Hepatocyte (in vitro differentiated cells): ENCODE results near the gene PYGO2. TPM values are rescaled to one million over a fixed set of nuclear protein-coding genes. Genes with fewer than 3 reads are reported as not detected.

ENCODE experiments used
- DNase-seq: peaks from one replicate; pipeline ENCODE4 v3.0.0-alpha.2; 2016; ENCODE audit warnings: low spot score
- H2AFZ ChIP-seq: fragments of 200-600 bp; sonication (generic); 2 replicates; pipeline ENCODE4 v1.6.0; 2016; ENCODE audit warnings: antibody characterized with exemption, mild to moderate bottlenecking
- H3K27ac ChIP-seq: fragments of 200-600 bp; sonication (generic); 2 replicates; pipeline ENCODE4 v1.5.1; 2016; ENCODE audit warnings: mild to moderate bottlenecking
- H3K27me3 ChIP-seq: fragments of 200-600 bp; sonication (generic); 2 replicates; pipeline ENCODE4 v1.6.1; 2016
- H3K36me3 ChIP-seq: fragments of 200-600 bp; sonication (generic); replicated peaks from 2 replicates; pipeline ENCODE4 v1.5.1; 2016; ENCODE audit warnings: low read depth; ENCODE audit not compliant: insufficient read depth
- H3K4me1 ChIP-seq: fragments of 200-600 bp; sonication (generic); 2 replicates; pipeline ENCODE4 v1.5.1; 2016; ENCODE audit warnings: mild to moderate bottlenecking, moderate library complexity; ENCODE audit not compliant: insufficient read depth
- H3K4me2 ChIP-seq: fragments of 200-600 bp; sonication (generic); 2 replicates; pipeline ENCODE4 v1.6.0; 2016
- H3K4me3 ChIP-seq: fragments of 200-600 bp; sonication (generic); 2 replicates; pipeline ENCODE4 v1.5.1; 2016; ENCODE audit warnings: mild to moderate bottlenecking
- H3K79me2 ChIP-seq: fragments of 200-600 bp; sonication (generic); 2 replicates; pipeline ENCODE4 v1.6.0; 2017; ENCODE audit warnings: mild to moderate bottlenecking
- H3K9me2 ChIP-seq: fragments of 200-600 bp; sonication (generic); replicated peaks from 2 replicates; pipeline ENCODE4 v1.6.0; 2017; ENCODE audit warnings: mild to moderate bottlenecking; ENCODE audit not compliant: insufficient read depth
- H3K9me3 ChIP-seq: fragments of 200-600 bp; sonication (generic); 2 replicates; pipeline ENCODE4 v1.5.1; 2016; ENCODE audit warnings: low read depth, mild to moderate bottlenecking
- H4K20me1 ChIP-seq: fragments of 200-600 bp; sonication (generic); 2 replicates; pipeline ENCODE4 v1.6.0; 2016; ENCODE audit warnings: mild to moderate bottlenecking; ENCODE audit not compliant: insufficient read depth, poor library complexity, severe bottlenecking
- CTCF ChIP-seq: fragments of 200-600 bp; sonication (generic); IDR thresholded peaks from 2 replicates; pipeline ENCODE4 v1.5.1; 2016; ENCODE audit warnings: antibody characterized with exemption, mild to moderate bottlenecking; ENCODE audit not compliant: poor library complexity
- EZH2 ChIP-seq: fragments of 200-600 bp; sonication (generic); IDR thresholded peaks from 2 replicates; pipeline ENCODE4 v1.6.1; 2016; ENCODE audit warnings: antibody characterized with exemption, mild to moderate bottlenecking, borderline replicate concordance
- EZH2phosphoT487 ChIP-seq: fragments of 200-600 bp; sonication (generic); IDR thresholded peaks from one replicate; pipeline ENCODE4 v1.6.1; 2018; ENCODE audit warnings: antibody characterized with exemption, mild to moderate bottlenecking, low read depth, moderate library complexity; ENCODE audit not compliant: unreplicated experiment, severe bottlenecking
- WGBS: methylation state at CpG from one replicate; pipeline ENCODE4 v1.1.6; 2016; ENCODE audit warnings: low lambda C conversion rate; ENCODE audit errors: missing lambda C conversion rate; 5-methylcytosine and 5-hydroxymethylcytosine counted together
- polyA plus RNA-seq: library from polyadenylated mRNA; unstranded; fragments of >200 nt; fragmentation: Nextera tagmentation; extraction: Ambion mirVana; gene quantifications from 2 replicates; pipeline ENCODE4 v1.2.1, GENCODE V29; 2016
- total RNA-seq: library from RNA; depleted of rRNA; stranded (reverse); fragments of >200 nt; gene quantifications from 2 replicates; pipeline ENCODE4 v1.2.3, GENCODE V29; 2014

The PYGO2 gene
- total and polyA plus RNA-seq, 2 experiments from 2014 or later: 21.8 to 28.3 TPM

- Histone ChIP-seq H3K27ac (peak overlapping the region; percentile 96), H3K79me2 (peaks cover 61% of the 10 kb centered on the region), H3K9me2 (no peaks in the 10 kb centered on the region), H3K9me3 (no peaks in the 10 kb centered on the region), H4K20me1 (no peaks in the 10 kb centered on the region), H3K27me3 (no peaks in the 10 kb centered on the region), H3K4me1 (peaks cover 21% of the 10 kb centered on the region), H3K36me3 (no peaks in the 10 kb centered on the region), H3K4me3 (peak overlapping the region; percentile 7), H2AFZ (no peak overlapping the region), H3K4me2 (peak overlapping the region; percentile 75)
- WGBS: 39% methylated on average over 8 of the region's 22 CpGs
- DNase-seq: no peak
- TF ChIP-seq EZH2 (no peak), CTCF (no peak), EZH2phosphoT487 (no peak)
Measured at GRCh38 chr1:154969860-154970452, 8.4 kb upstream of the PYGO2 start.

GRCh38 chr1:154969246-154969645, 7.7 kb upstream of the PYGO2 start:
- no peak overlapping the region for H2AFZ ChIP-seq
- H3K27ac ChIP-seq: peak overlapping the region; percentile 14
- H4K20me1 ChIP-seq: no peaks in the 10 kb centered on the region
- no peak for TF ChIP-seq CTCF
- no peak for TF ChIP-seq EZH2
- no peak for TF ChIP-seq EZH2phosphoT487
- H3K79me2 ChIP-seq: peaks cover 66% of the 10 kb centered on the region
- H3K4me3 ChIP-seq: peak overlapping the region; percentile 7
- WGBS: 48% methylated on average over 5 of the region's 5 CpGs
- peaks cover 21% of the 10 kb centered on the region for H3K4me1 ChIP-seq
- H3K27me3 ChIP-seq: no peaks in the 10 kb centered on the region
- DNase-seq: no peak
- no peaks in the 10 kb centered on the region for H3K9me3 ChIP-seq
- H3K36me3 ChIP-seq: no peaks in the 10 kb centered on the region
- peak overlapping the region; percentile 75 for H3K4me2 ChIP-seq
- no peaks in the 10 kb centered on the region for H3K9me2 ChIP-seq

- no peak for TF ChIP-seq CTCF
- TF ChIP-seq EZH2: no peak
- Histone ChIP-seq H3K27ac (no peak overlapping the region), H4K20me1 (no peaks in the 10 kb centered on the region), H3K27me3 (no peaks in the 10 kb centered on the region), H3K79me2 (peaks cover 70% of the 10 kb centered on the region), H3K9me2 (no peaks in the 10 kb centered on the region), H3K36me3 (no peaks in the 10 kb centered on the region), H3K9me3 (no peaks in the 10 kb centered on the region), H3K4me1 (peaks cover 21% of the 10 kb centered on the region), H3K4me2 (peak overlapping the region; percentile 75), H2AFZ (no peak overlapping the region), H3K4me3 (no peak overlapping the region)
- DNase-seq: no peak
- WGBS: 94% methylated on average over 3 of the region's 3 CpGs
Measured at GRCh38 chr1:154968731-154969130, 7.1 kb upstream of the PYGO2 start.
